AG09309 (cell line): ENCODE measurements around the gene TMEM150B.

Experiments
- DNase-seq: peaks from one replicate; pipeline ENCODE4 v3.0.0-alpha.2; 2010; ENCODE audit warnings: low read depth
- H3K4me3 ChIP-seq: 2 replicates; pipeline ENCODE4 v1.5.1; 2011; ENCODE audit warnings: mild to moderate bottlenecking, low read depth, low read length, moderate library complexity; ENCODE audit not compliant: control insufficient read depth
- CTCF ChIP-seq: IDR thresholded peaks from 2 replicates; pipeline ENCODE4 v1.5.1; 2011; ENCODE audit warnings: mild to moderate bottlenecking, low read depth, low read length, inconsistent platforms; ENCODE audit not compliant: insufficient read depth, control insufficient read depth; ENCODE audit errors: missing control alignments

The TMEM150B gene

GRCh38 chr19:55264531-55264930, 60.6 kb downstream of the TMEM150B start:
- no peak for DNase-seq
- no peak overlapping the region for H3K4me3 ChIP-seq
- no peak for TF ChIP-seq CTCF
